ENCODE results near the gene PRSS36.

Gene PRSS36

GRCh38 chr16:31089199-31089598 lies 60.7 kb downstream of the PRSS36 start:
- Histone ChIP-seq H3K79me2 (ENCODE audit: insufficient read depth, low read length) (peaks cover 17% of the 10 kb centered on the region), H3K4me2 (ENCODE audit: low read depth, low read length, poor library complexity, severe bottlenecking) (no peak overlapping the region), H3K27me3 (ENCODE audit: low read length) (no peaks in the 10 kb centered on the region), H3K4me3 (ENCODE audit: insufficient read depth, low read length, poor library complexity, severe bottlenecking) (no peak overlapping the region), H4K20me1 (ENCODE audit: low read depth, low read length) (peaks cover 2% of the 10 kb centered on the region; the same call in 1 of the 2 replicates), H3K9me2 (replicated peaks; ENCODE audit: insufficient read depth, low read length) (no peaks in the 10 kb centered on the region), H3K27ac (ENCODE audit: low read depth, low read length) (no peak overlapping the region), H3K9ac (ENCODE audit: low read length) (no peak overlapping the region), H3K9me3 (ENCODE audit: insufficient read depth, low read length) (no peaks in the 10 kb centered on the region), H2AFZ (ENCODE audit: low read depth, low read length, severe bottlenecking) (no peak overlapping the region), H3F3A (ENCODE audit: insufficient read depth) (peaks cover 6% of the 10 kb centered on the region), H3K36me3 (ENCODE audit: low read length) (no peaks in the 10 kb centered on the region)
- no peak for TF ChIP-seq CTCF (IDR thresholded peaks at IDR 0.05; ENCODE audit: insufficient read depth, low read length, poor library complexity, severe bottlenecking)
- TF ChIP-seq EZH2phosphoT487 (conservative IDR thresholded peaks at IDR 0.05; ENCODE audit: low read length) = no peak
